K562 (cell line): ENCODE measurements around the gene OR13C5. TPM values are rescaled to one million over a fixed set of nuclear protein-coding genes. Genes with fewer than 3 reads are reported as not detected.
"Not testable (repeated sequence)": the region's sequence is repeated elsewhere in the genome, so short reads cannot be mapped to it uniquely, and the experiment has no call there.

Experiments
- ATAC-seq: fragments of 200-7000 bp; cut with Tn5 transposase; 3 replicates; pipeline ENCODE4 v1.9.1; 2020; ENCODE audit warnings: moderate library complexity
- BruUV-seq: library from RNA; stranded (reverse); fragments of 400-500 nt; replicated peaks from 2 replicates; lab custom pipeline; 2021; lab: Mats Ljungman, UMichigan
- CTCF ChIA-PET: fragments of 300-600 bp; formaldehyde crosslinking; extraction: SDS; loops from one replicate; lab custom pipeline; 2021; ENCODE audit warnings: low intra/inter-chr PET ratio; lab: Yijun Ruan, JAX
- POLR2A ChIA-PET: fragments of 300-600, 350-650 bp; sonication (Branson Sonifier 250); formaldehyde crosslinking; extraction: SDS; loops from one replicate; lab custom pipeline; 2021; ENCODE audit warnings: antibody characterized with exemption, inconsistent platforms; lab: Yijun Ruan, JAX
- DNase-seq, 4 experiments: peaks; one replicate each; pipeline versions ENCODE4 v3.0.0 to v3.0.0-alpha.2; 2011 to 2018; ENCODE audit warnings: low spot score in 3 of 4, mixed read lengths in 3 of 4; ENCODE audit errors: extremely low read depth in 1 of 4
- FAIRE-seq: peaks from 2 replicates; lab custom pipeline; 2011; peaks lifted over from hg19 to GRCh38; lab: Jason Lieb, UNC
- H2AFZ ChIP-seq: 2 replicates; pipeline ENCODE4 v1.6.0; 2011; ENCODE audit warnings: low read depth, low read length, control low read depth, inconsistent platforms
- H3K27ac ChIP-seq: fragments of 200-600 bp; 3 replicates; pipeline ENCODE4 v1.8.0; 2011; ENCODE audit warnings: low read depth, mild to moderate bottlenecking, control low read depth, inconsistent platforms, low read length, moderate library complexity, mixed read lengths; ENCODE audit errors: extremely low read depth
- H3K27me3 ChIP-seq, 2 experiments: fragments of 300-600 bp in 1 of 2; 2 replicates in 1 of 2; 3 replicates in 1 of 2; pipeline versions ENCODE4 v1.6.0 to v1.8.0; 2011; ENCODE audit warnings: inconsistent platforms in 2 of 2, low read length in 2 of 2, mild to moderate bottlenecking in 1 of 2, mixed read lengths in 1 of 2, moderate library complexity in 1 of 2; ENCODE audit not compliant: control insufficient read depth in 2 of 2, insufficient read depth in 2 of 2
- H3K36me3 ChIP-seq: fragments of 300-600 bp; 3 replicates; pipeline ENCODE4 v1.8.0; 2011; ENCODE audit warnings: mild to moderate bottlenecking, low read length, inconsistent platforms; ENCODE audit not compliant: control insufficient read depth, insufficient read depth
- H3K4me1 ChIP-seq, 2 experiments: fragments of 200-600 bp in 1 of 2; replicated peaks in 1 of 2; 2 replicates in 1 of 2; 3 replicates in 1 of 2; pipeline versions ENCODE4 v1.5.1 to v1.8.0; 2011; ENCODE audit warnings: inconsistent platforms in 2 of 2, low read length in 2 of 2, mild to moderate bottlenecking in 1 of 2, mixed read lengths in 1 of 2, moderate library complexity in 1 of 2; ENCODE audit not compliant: control insufficient read depth in 2 of 2, insufficient read depth in 2 of 2
- H3K4me2 ChIP-seq: 2 replicates; pipeline ENCODE4 v1.6.1; 2011; ENCODE audit warnings: low read length, control low read depth, inconsistent platforms, mixed read lengths; ENCODE audit not compliant: insufficient read depth
- H3K4me3 ChIP-seq: fragments of 200-600 bp; sonication (generic), shearing (Covaris generic); 2 replicates; pipeline ENCODE4 v1.5.1; 2016; ENCODE audit warnings: control low read depth, inconsistent platforms
- H3K79me2 ChIP-seq: fragments of 200-600 bp; 3 replicates; pipeline ENCODE4 v1.8.0; 2011; ENCODE audit warnings: low read length, inconsistent platforms; ENCODE audit not compliant: control insufficient read depth, insufficient read depth
- H3K9ac ChIP-seq, 2 experiments: 2 replicates each; pipeline versions ENCODE4 v1.6.0 to v1.6.1; 2011; ENCODE audit warnings: low read depth in 2 of 2, low read length in 2 of 2, control low read depth in 1 of 2, inconsistent platforms in 1 of 2, mild to moderate bottlenecking in 1 of 2, mixed read lengths in 1 of 2; ENCODE audit not compliant: insufficient read depth in 1 of 2
- H3K9me1 ChIP-seq: one replicate; pipeline ENCODE4 v1.6.0; 2011; ENCODE audit warnings: inconsistent platforms, mild to moderate bottlenecking, low read length, moderate library complexity; ENCODE audit not compliant: control insufficient read depth, insufficient read depth
- H3K9me3 ChIP-seq: replicated peaks from 2 replicates; pipeline ENCODE4 v1.5.1; 2011; ENCODE audit warnings: low read depth, low read length, inconsistent platforms; ENCODE audit not compliant: control insufficient read depth, insufficient read depth
- H4K20me1 ChIP-seq: replicated peaks from 2 replicates; pipeline ENCODE4 v1.6.1; 2011; ENCODE audit warnings: low read length, inconsistent platforms, mixed read lengths; ENCODE audit not compliant: control insufficient read depth, insufficient read depth
- CREB3 ChIP-seq: fragments of 450-650 bp; conservative IDR thresholded peaks from 2 replicates; pipeline ENCODE4 v1.6.1; 2016; ENCODE audit warnings: missing genetic modification characterization, low read depth, mild to moderate bottlenecking, missing compliant biosample characterization, moderate library complexity
- DDX20 ChIP-seq: fragments of 450-650 bp; IDR thresholded peaks from 2 replicates; pipeline ENCODE4 v1.6.1; 2016; ENCODE audit warnings: missing genetic modification characterization, low read depth, mild to moderate bottlenecking, missing compliant biosample characterization, moderate library complexity
- DPF2 ChIP-seq: fragments of 450-650 bp; IDR thresholded peaks from 2 replicates; pipeline ENCODE4 v1.6.1; 2016
- TGIF2 ChIP-seq: sonication (generic); formaldehyde crosslinking; IDR thresholded peaks from 2 replicates; pipeline ENCODE4 v1.8.1; 2022; ENCODE audit warnings: mild to moderate bottlenecking, missing genetic modification reagents, moderate library complexity
- ZNF707 ChIP-seq: fragments of 250-450 bp; sonication (Bioruptor Pico); conservative IDR thresholded peaks from 2 replicates; pipeline ENCODE4 v1.8.0; 2022; ENCODE audit warnings: inconsistent platforms, mild to moderate bottlenecking, moderate library complexity
- WGBS: fragments of 100-300 bp; shearing (Covaris generic); methylation state at CpG from one replicate; pipeline ENCODE4 v1.1.6; 2016; ENCODE audit warnings: low coverage, mixed read lengths; ENCODE audit not compliant: insufficient coverage; ENCODE audit errors: missing lambda C conversion rate; 5-methylcytosine and 5-hydroxymethylcytosine counted together
- in situ Hi-C: fragments of 300-500 bp; cut with MboI; formaldehyde crosslinking; loops from 4 replicates; pipeline ENCODE4 v1.15.0; 2018; ENCODE audit warnings: inconsistent platforms, mixed read lengths
- intact Hi-C: fragments of 100-400 bp; cut with micrococcal nuclease; formaldehyde crosslinking; loops from 2 replicates; pipeline ENCODE4 v1.14.2; 2022
- polyA plus RNA-seq, 8 experiments: library from polyadenylated mRNA; depleted of rRNA in 4 of 8; stranded (reverse) in 5 of 8; unstranded in 3 of 8; fragments of >200 nt; fragmentation: Nextera tagmentation in 2 of 8; fragmentation: Illumina TruSeq in 1 of 8; extraction: Ambion mirVana in 2 of 8; extraction: Trizol in 1 of 8; gene quantifications; 2 replicates each; pipeline versions ENCODE4 v1.2.1 to v1.2.3, GENCODE V29; 2011 to 2014; ENCODE audit warnings: inconsistent platforms in 1 of 8, missing spikeins in 1 of 8
- total RNA-seq, 7 experiments: library from RNA; depleted of rRNA in 6 of 7; stranded (reverse); fragments of >200 nt in 6 of 7; fragmentation: Illumina TruSeq in 2 of 7; extraction: Trizol in 2 of 7; gene quantifications; 2 replicates each; pipeline versions ENCODE4 v1.2.1 to v1.2.3, GENCODE V29; 2011 to 2021; ENCODE audit warnings: low replicate concordance in 1 of 7

Gene OR13C5
- total and polyA plus RNA-seq, 9 of the 15 experiments (the other 6 are each of a cell fraction or from before 2014, with no cell fraction given): not detected

- Histone ChIP-seq H3K9me3 (no peaks in the 10 kb centered on the region), H3K9ac (no peak overlapping the region), H3K9me1 (no peaks in the 10 kb centered on the region), H2AFZ (no peak overlapping the region), H3K4me3 (no peak overlapping the region), H3K27me3 (no peaks in the 10 kb centered on the region), H3K4me2 (no peak overlapping the region), H3K36me3 (no peaks in the 10 kb centered on the region), H3K27ac (no peak overlapping the region), H4K20me1 (no peaks in the 10 kb centered on the region), H3K4me1 (no peaks in the 10 kb centered on the region), H3K79me2 (no peaks in the 10 kb centered on the region)
- intact Hi-C loops: loop anchor here (10.0 kb wide), 1 partner anchor 61 kb away; no protein-coding TSS in a partner anchor
- FAIRE-seq (no peak), ATAC-seq (no peak), DNase-seq (no peak)
- BruUV-seq: no TSS peak
- TF ChIP-seq DDX20 (no peak), TGIF2 (CRISPR knock-in tag) (no peak), DPF2 (no peak), ZNF707 (CRISPR knock-in tag) (no peak), CREB3 (no peak)
- WGBS: 0% methylated on average over 2 of the region's 2 CpGs
- ChIA-PET CTCF (no interaction called here), POLR2A (no interaction called here)
- in situ Hi-C loops: no loop called here
Observed at GRCh38 chr9:104606152-104606551, 6.9 kb upstream of the OR13C5 start.

- ATAC-seq, BruUV-seq: not testable (repeated sequence)
- WGBS: 0% methylated on average over 1 of the region's 1 CpG
Observed at GRCh38 chr9:104605527-104605926, 6.3 kb upstream of the OR13C5 start, which contains the start of gene OR13C2. TSS of gene OR13C2 (minus strand) at chr9:104605627. CDS start at chr9:104605627, 0 bp downstream.

More at GRCh38 chr9:104605527-104605926, 6.3 kb upstream of the OR13C5 start, which contains the start of gene OR13C2:
- FAIRE-seq, H3K4me2 ChIP-seq, H3K27me3 ChIP-seq, H3K4me1 ChIP-seq, H3K9me3 ChIP-seq, H3K36me3 ChIP-seq, H3K9ac ChIP-seq, DNase-seq, H3K79me2 ChIP-seq, H3K9me1 ChIP-seq, H2AFZ ChIP-seq, POLR2A ChIA-PET, H3K27ac ChIP-seq, in situ Hi-C loops, H3K4me3 ChIP-seq, CTCF ChIA-PET, H4K20me1 ChIP-seq: not testable (repeated sequence)
- intact Hi-C loops: loop anchor here (10.0 kb wide), 1 partner anchor 61 kb away; no protein-coding TSS in a partner anchor
